Hematopoietic multipotent progenitor cell treated with erythropoietin and hydrocortisone succinate and interleukin-3 and kit ligand, for 4 days (in vitro differentiated cells): ENCODE data around the gene APOC1.

ENCODE experiments used
- DNase-seq: peaks from one replicate; pipeline ENCODE4 v3.0.0-alpha.2; 2015

The APOC1 gene

DNA sequence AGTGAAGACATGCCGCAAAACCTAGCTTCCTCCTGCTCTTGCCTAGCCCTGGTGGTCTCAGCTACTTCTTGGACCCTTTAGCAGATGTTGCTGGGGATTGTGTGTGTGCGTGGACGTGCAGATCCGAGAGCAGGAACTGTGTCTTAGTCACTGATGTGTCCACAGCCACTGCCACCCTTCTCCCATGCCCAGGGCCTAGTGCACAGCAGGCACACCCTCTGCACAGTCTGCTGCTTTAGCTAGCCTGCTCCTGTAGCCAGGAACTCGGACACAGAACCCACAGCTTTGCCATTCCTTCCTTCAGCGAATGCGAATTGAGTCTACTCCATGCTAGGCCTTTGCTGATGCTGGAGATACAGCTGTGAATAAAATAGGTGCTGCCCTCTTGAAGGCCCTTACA, 43.1 kb downstream of the APOC1 start:
- DNase-seq: no peak

DNA sequence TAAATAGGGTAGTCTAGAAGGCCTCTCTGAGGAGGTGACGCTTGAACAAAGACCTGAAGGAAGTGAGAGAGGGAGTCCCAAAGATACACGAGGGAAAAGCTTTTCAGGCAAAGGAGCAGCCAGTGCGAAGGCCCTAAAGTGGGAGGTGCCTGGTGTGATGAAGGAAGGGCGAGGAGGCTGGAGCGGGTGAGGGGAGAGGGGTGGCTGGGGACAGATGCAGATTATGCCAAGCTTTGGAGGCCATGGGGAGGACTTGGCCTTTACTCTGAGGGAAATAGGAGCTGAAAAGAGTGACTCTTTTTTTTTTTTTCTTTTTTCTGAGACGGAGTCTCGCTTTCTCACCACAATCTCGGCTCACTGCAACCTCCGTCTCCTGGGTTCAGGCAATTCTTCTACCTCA, 43.7 kb downstream of the APOC1 start:
- DNase-seq: no peak

- DNase-seq: no peak
Measured at GRCh38 chr19:44959691-44960090, 45.3 kb downstream of the APOC1 start.

GRCh38 chr19:44960906-44961728, 46.7 kb downstream of the APOC1 start:
- no peak for DNase-seq

DNA sequence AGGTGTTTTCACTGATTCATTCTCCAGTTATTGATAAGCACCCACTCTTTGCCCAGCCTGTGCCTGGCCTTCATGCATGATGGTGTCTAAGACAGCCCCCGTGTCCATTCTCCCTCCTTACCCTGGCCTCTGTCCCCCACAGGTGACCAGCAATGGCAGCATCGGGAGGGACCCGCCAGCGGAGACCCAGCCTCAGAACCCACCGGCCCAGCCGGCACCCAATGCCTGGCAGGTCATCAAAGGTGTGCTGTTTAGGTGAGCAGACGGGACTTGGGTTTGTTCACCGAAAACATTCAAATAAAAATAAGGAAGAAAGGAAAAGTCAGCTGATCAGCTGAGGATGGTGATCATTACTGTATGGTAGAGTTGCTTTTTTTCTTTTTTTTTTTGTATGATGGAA, 47.4 kb downstream of the APOC1 start:
- no peak for DNase-seq

DNA sequence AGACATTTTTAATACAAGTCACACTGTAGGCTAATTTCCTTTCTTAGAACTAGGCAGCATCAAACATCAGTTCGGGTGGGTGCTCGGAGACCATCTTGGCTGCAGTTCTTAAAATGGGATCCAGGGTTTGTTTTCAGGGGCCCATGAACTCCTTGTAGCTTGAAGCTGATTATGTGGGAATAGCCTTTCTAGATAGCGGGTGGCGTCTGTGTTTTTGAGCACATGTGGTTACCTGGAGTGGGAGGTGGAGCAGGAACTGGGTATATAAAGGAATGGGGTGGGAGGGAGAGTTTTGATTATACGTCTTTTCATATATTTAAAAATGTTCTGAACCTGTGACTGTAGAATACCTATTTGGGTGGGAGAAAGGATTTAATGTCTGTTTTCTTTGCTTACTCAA, 53.7 kb downstream of the APOC1 start:
- no peak for DNase-seq

DNA sequence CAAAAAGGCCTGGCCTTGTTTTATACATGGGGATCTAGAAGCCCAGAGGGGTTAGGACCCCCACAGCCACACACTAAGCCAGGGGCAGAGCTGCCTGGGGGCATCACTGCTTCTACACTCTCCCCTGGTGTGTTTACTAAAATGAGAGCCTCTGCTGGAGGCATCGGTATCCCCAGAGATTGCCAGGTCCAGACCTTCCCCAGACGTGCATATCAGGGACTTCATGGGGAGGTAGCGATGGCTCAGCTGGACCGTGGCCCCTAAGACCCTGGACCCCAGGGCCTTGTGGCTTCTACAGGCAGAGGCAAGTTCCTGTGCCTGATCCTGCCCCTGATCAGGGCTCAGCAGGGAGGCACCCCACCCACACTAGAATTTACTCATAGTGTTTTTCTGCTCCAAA, 54.3 kb downstream of the APOC1 start:
- no peak for DNase-seq
